T follicular helper cell (primary cell): ENCODE measurements around the gene LRRC14B.
"Not testable (repeated sequence)": the region's sequence is repeated elsewhere in the genome, so short reads cannot be mapped to it uniquely, and the experiment has no call there.

Experiments
- DNase-seq: peaks from one replicate; pipeline ENCODE4 v3.0.0-alpha.2; 2020; ENCODE audit warnings: low read depth

The LRRC14B gene

GRCh38 chr5:207599-207998, 16.3 kb downstream of the LRRC14B start:
- no peak for DNase-seq

GRCh38 chr5:208449-209114, 17.3 kb downstream of the LRRC14B start:
- no peak for DNase-seq

GRCh38 chr5:213803-214395, 22.6 kb downstream of the LRRC14B start:
- DNase-seq: no peak

DNA sequence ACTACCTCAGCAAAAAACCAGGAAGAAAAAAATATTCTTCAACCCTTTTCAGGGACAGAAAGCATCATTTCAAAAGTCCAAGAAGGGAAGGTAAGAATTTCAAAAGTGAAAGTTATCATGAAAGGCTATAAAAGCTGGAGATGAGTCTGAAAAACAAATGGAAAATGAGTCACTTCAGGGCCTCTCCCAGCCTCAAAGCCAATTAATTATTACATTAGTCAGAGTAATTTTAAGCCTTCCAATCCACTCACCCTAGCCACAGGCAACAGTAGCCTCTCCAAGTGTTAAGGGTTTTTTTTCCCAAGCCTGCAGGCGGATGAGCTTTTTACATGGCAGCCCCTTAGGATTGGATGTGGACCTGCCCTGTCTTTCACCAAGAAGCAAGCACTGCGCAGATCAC, 24.0 kb downstream of the LRRC14B start:
- not testable (repeated sequence) for DNase-seq

GRCh38 chr5:216076-216475, 24.8 kb downstream of the LRRC14B start:
- DNase-seq: not testable (repeated sequence)

DNA sequence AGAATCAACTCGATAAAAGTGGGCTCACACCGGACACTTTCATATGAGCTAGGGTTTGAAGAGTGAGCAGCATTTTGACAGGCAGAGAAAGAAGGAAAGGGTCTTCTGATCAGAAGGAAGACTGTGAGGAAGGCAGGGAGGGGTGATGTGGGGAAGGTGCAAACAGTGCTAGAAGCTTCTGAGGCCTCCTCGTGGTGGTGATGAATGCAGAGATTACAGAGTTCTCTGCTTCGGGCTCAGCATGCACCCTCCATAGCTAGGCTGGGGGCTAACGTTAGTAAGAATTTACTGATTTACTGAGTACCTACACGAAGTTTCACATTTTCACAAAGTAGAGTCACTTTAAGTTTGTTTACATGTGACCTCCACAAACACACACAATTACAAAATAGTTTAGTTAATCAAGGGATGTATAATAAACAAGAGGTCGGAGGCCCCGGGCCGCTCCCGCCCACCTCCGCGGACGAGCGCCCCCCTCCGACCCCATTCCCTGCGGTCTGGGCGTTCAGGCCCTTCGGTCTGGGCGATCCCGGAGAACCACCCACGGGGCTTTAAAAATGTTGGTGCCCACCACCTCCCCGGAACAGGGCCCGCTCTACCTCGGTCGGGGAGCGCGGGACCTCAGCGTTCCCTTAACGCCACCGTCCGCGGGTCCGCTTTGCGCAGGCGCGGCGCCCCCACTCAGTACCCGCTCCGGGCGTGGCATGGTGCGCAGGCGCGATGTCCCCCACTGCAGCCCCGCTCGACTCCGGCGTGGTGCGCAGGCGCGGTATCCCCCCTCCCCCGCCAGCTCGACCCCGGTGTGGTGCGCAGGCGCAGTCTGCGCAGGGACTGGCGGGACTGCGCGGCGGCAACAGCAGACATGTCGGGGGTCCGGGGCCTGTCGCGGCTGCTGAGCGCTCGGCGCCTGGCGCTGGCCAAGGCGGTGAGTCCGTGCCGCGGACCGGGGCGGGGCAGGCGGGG, 26.5 kb downstream of the LRRC14B start, which contains the start of the genes CCDC127 and SDHA:
CCDC127 (minus strand) TSS at position 660 of the 963 bp plus-strand sequence. CDS start 1,304 bp downstream, outside the sequence.
SDHA (plus strand) TSS at position 827 of the 963 bp plus-strand sequence; CDS start at position 863, 36 bp downstream.
- peak; percentile 97 for DNase-seq

DNA sequence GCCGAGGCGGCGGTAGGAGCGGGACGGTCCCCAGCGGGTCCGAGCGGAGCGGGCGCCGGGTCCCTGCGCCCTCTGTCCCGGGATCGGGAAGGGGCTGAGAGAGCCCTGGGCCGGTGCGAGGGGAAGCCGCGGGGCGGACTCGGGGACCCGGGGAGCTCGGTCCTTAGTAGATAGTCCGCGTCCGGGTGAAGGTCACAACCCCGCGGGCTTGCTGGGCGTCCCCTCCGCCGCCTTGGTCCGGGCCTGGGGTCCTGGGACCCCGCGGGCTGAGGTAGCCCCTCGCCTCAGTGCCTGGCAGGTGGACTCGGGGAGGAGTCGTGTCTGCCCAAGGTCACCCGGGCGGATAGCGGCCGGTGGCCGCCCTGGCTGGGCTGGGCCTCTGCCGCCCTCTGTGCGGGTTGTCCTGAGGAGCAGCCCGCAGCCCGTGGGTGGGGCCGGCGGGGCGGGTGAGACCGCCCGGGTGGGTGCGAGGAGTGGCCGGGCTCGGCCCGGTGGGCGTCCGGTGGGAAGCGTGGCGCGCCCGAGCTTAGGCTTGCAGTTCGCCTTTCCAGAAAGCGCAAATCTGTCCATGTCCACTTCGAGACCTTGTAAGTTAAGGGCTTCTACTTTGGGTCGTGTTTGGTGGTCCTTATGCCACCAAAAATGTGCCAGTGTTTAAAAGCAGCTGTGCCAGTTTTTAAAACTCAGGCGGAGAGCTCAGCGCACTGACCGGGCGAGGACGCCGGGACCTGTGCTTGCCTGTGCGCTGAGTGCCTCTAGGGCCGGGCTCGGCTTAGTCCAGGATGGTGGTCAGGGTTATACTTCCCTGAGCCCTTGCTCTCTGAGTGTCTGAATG, 27.4 kb downstream of the LRRC14B start:
- DNase-seq: no peak

- DNase-seq: no peak
Measured at GRCh38 chr5:219460-219863, 28.2 kb downstream of the LRRC14B start.

DNA sequence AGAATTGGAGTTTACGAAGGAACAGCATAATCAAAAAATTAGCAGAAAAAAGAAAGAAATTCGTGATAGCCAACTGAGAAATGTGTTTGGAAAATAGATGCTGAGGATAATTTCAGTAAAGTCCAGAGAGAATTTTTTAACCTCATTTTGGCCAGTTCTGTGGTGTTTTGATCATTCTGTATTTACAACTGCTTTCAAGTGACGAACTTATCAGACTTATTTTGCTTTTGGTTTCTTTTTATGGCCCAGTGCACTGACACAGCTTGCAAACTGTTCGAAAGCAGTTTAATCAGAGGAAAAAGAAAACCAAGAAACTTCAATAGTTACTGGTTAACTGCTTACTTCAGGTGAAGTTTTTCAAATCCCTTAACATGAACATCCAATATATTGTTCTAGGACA, 28.7 kb downstream of the LRRC14B start:
- no peak for DNase-seq

- DNase-seq: not testable (repeated sequence)
Measured at GRCh38 chr5:222951-223715, 31.8 kb downstream of the LRRC14B start.

DNA sequence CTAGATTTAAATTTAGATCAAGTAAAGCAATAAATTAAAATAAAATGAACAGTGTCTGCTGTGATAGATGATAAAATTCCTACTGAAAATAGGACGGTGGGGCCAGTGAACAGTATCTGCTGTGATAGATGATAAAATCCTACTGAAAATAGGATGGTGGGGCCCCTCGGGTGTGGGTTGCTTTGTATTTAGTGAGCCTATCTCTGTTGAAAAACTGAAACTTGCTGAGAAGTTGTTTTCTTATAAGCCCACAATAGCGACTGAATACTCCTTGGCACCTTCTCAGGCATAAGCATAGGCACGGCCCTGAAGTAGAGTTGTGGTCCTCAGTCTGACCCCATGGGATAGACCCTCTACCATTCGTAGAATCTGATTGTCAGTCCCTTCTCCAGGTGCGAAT, 32.5 kb downstream of the LRRC14B start:
- DNase-seq: no peak

DNA sequence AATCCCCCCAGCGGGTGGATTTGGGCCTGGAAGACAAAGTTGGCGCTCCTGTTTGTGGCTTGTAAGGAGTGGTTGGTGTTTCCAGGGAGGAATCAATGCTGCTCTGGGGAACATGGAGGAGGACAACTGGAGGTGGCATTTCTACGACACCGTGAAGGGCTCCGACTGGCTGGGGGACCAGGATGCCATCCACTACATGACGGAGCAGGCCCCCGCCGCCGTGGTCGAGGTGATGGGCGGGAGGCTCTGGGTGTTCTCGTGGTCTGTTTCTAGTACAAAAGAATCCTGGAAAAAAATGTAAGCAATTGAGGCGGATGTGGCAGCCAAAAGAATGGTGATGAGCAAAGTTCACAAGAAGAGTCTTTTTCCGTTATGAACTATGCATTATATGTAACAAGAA, 34.0 kb downstream of the LRRC14B start:
- no peak for DNase-seq

- DNase-seq: not testable (repeated sequence)
Measured at GRCh38 chr5:227375-227774, 36.1 kb downstream of the LRRC14B start.

DNA sequence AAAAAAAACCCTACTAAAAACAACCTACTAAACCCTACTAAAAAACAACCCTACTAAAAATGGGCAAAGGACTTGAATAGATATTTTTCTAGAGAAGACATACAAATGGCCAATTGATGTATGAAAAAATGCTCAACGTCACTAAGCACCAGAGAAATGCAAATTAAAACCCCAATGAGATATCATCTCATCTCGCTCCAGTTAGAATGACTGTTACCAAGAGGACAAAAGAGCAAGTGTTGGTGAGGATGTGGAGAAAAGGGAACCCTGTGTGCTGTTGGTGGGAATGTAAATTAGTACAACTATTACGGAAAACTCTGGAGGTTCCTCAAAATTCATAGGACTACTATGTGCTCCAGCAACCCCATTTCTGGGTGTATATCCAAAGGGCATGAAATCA, 37.6 kb downstream of the LRRC14B start:
- no peak for DNase-seq

DNA sequence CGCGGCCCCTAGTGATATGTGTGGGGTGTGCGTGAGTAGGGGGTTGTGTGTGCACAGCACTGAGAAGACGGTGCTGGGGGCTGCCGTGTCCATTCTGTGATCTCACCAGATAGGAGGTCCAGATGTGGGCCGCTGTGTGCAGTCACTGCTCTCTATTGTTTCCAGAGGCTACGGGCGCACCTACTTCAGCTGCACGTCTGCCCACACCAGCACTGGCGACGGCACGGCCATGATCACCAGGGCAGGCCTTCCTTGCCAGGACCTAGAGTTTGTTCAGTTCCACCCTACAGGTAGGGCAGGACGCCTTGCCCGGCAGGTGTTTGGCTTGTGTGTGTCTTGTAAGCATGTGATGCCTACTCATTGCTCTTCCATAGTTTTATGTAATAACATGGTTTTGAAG, 39.4 kb downstream of the LRRC14B start:
- no peak for DNase-seq

- no peak for DNase-seq
Measured at GRCh38 chr5:231661-232060, 40.4 kb downstream of the LRRC14B start.

DNA sequence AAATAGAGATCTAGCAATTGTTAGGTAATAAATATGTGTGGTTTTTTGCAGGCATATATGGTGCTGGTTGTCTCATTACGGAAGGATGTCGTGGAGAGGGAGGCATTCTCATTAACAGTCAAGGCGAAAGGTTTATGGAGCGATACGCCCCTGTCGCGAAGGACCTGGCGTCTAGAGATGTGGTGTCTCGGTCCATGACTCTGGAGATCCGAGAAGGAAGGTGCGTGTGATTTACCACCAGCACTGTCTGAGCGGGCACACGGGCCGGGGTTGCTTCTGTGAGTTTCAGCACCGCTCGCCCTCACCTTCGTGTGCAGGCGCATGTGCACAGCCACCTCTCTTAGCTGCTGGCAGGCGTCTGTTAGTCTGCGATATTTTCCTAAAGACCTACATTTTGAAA, 42.1 kb downstream of the LRRC14B start:
- DNase-seq: not testable (repeated sequence)

- DNase-seq: no peak
Measured at GRCh38 chr5:234450-234849, 43.2 kb downstream of the LRRC14B start.

GRCh38 chr5:235527-235926, 44.2 kb downstream of the LRRC14B start:
- not testable (repeated sequence) for DNase-seq

DNA sequence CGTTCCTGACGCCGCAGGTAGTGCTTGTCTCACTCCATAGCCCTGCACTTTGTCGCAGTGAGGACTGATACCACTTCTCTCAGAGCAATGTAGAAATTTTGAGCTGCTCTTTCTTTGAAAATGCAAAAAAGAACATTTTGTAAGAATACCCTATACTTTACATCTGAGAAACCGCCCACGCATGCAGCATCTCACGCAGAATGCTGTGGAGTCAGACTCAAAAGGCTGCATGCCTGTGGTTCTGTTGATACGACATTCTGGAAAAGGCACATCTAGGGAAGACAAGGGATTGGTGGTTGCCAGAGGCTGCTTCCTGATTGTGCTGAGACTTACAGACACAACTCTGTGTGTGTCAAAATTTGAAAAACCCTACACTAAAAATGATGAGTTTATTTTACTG, 46.6 kb downstream of the LRRC14B start:
- not testable (repeated sequence) for DNase-seq

DNA sequence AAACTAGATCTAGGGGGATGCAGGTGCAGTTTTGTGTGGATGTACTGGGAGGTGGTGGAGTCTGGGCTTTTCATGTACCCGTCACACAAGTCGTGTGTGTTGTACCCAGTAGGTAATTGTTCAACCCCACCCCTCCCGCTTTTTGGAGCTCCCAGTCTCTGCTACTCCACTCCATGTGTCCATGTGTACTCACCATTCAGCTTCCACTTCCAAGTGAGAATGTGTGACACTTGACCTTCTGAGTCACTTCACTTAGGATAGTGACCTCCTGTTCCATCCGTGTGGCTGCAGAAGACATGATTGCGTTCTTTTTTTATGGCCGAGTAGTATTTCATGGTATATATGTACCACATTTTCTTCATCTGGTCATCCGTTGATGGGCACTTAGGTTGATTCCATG, 49.3 kb downstream of the LRRC14B start:
- DNase-seq: not testable (repeated sequence)
